Measurements from ENCODE around the gene TRPM6. TPM values are rescaled to one million over a fixed set of nuclear protein-coding genes. Genes with fewer than 3 reads are reported as not detected.
A peak's percentile ranks its signal among the peaks of the same experiment; 100 is the strongest.
"Not testable (repeated sequence)": the region's sequence is repeated elsewhere in the genome, so short reads cannot be mapped to it uniquely, and the experiment has no call there.

TRPM6 gene
- total RNA-seq, 8 experiments from 2014 or later, result 0.05 to 1.7 (median 0.43) TPM

DNA sequence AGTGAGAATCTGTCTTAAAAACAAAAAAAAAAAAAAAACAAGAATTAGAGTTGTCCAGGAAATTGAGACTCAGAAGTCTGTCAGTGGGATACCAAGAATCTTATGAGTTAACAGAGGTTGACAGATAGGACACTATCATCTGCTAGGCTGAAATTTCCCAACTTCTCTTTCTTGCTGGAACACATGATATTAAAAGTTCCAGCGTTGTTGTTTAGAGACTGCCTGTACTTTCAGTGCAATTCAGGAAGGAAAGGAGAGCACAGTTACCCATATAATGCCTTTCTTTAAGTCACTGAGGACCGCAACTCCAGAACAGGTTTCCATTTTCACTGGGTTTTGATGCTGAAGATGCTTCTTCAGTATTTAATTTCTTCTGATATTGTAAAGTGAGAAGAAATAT is 13.5 kb downstream of the TRPM6 start:
- no peak for ATAC-seq (replicated peaks in 6 of 8)
- H3K4me1 ChIP-seq (replicated peaks in 1 of 2), result no peaks in the 10 kb centered on the region
- H3K27ac ChIP-seq, result no peak overlapping the region
- no peak overlapping the region for H3K4me3 ChIP-seq
- WGBS, 10 experiments, result 28 to 95% (median 74%) methylated on average over 1 to 2 of the region's 2 CpGs
- in situ Hi-C loops (cut with MboI; ENCODE audit: low pct_unique_long_range_greater_than_20kb in 2 of 9, low sequenced_read_pairs in 9 of 9, unreplicated experiment in 9 of 9), result no loop called here

DNA sequence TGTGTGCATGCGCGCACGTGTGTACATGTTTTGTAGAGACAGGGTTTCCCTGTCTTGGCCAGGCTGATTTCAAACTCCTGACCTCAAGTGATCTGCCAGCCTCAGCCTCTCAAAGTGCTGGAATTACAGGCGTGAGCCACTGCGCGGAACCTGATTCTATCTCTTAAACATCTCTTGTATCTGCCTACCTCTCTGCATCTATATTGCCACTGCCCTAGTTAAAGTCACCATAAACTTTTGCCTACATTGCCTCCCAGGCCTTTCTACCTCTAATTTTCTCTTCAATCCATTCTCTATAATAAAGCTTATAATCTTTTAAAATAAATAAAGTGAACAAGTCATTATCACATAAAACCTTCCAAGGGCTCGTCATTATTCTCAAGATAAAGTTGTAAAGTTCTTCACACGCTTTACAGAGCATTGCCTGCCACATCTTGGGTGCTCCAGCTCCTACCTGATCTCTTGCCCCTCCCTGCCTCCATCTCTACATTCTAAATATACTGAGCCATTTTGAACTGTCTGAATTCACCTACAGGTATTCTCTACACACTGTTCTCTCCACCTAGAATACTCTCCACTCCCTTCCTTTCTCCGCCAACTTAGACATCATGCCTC is 15.0 kb downstream of the TRPM6 start:
- Histone ChIP-seq H3K4me3 (no peak overlapping the region), H3K27ac (no peak overlapping the region), H3K4me1 (replicated peaks in 1 of 2) (no peaks in the 10 kb centered on the region)
- WGBS, 10 experiments, result 12 to 92% (median 84%) methylated on average over 3 to 7 of the region's 9 CpGs; no CpG with 5 or more reads in 3 of the 10 experiments
- in situ Hi-C loops (cut with MboI; ENCODE audit: low pct_unique_long_range_greater_than_20kb in 2 of 9, low sequenced_read_pairs in 9 of 9, unreplicated experiment in 9 of 9), result no loop called here
- no peak for ATAC-seq (replicated peaks in 6 of 8)

DNA sequence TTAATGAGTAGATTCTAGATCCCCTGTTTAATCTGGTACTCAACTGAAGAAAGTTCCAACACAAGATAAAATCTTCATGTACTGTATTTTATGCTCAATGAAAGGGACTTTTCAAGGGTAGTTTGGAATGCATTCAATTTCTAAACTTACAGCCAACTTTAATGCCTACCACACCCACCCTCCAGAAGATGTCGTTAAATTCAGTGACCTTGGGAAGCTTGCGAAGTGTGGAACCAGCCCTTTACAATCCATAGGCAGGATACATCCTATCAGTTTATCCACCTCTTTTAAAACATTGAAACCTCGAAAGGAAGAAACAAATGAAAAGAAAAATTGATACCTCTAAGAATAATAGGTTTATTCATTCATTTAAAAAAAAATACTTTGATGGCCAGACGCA is 20.2 kb downstream of the TRPM6 start:
- Histone ChIP-seq H3K4me1 (replicated peaks in 1 of 2) (no peaks in the 10 kb centered on the region), H3K27ac (no peak overlapping the region), H3K4me3 (no peak overlapping the region)
- in situ Hi-C loops (cut with MboI; ENCODE audit: low pct_unique_long_range_greater_than_20kb in 2 of 9, low sequenced_read_pairs in 9 of 9, unreplicated experiment in 9 of 9), result no loop called here
- 8 to 100% (median 82%) methylated on average over 1 to 4 of the region's 4 CpGs; no CpG with 5 or more reads in 1 of the 10 experiments for whole genome bisulfite sequencing, 10 experiments
- ATAC-seq (replicated peaks in 6 of 8), result no peak

DNA sequence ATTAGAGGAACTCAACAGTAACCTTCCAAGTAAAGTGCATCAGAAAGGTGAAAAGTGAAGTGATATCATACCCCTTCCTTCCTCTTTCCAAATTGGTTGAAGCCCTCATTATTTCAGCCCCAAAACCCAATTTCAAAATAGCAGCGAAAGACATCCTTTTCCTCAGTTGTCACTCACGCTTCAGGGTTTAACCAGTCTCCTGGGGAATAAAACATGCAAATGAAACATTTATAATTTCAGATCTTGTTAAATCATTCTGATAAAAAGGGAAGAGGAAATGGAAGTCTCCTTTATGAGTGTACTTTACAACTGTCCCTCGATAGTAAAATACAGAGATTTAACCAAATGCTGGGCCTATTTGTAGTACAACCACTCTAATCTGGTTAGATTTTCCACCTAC is 22.5 kb downstream of the TRPM6 start:
- H3K4me1 ChIP-seq (replicated peaks in 1 of 2), result no peaks in the 10 kb centered on the region
- WGBS, 10 experiments, result 27 to 100% (median 83%) methylated on average over 2 to 3 of the region's 3 CpGs; no CpG with 5 or more reads in 1 of the 10 experiments
- no peak for ATAC-seq (replicated peaks in 6 of 8)
- H3K27ac ChIP-seq, result no peak overlapping the region
- in situ Hi-C loops (cut with MboI; ENCODE audit: low pct_unique_long_range_greater_than_20kb in 2 of 9, low sequenced_read_pairs in 9 of 9, unreplicated experiment in 9 of 9), result no loop called here
- no peak overlapping the region for H3K4me3 ChIP-seq

DNA sequence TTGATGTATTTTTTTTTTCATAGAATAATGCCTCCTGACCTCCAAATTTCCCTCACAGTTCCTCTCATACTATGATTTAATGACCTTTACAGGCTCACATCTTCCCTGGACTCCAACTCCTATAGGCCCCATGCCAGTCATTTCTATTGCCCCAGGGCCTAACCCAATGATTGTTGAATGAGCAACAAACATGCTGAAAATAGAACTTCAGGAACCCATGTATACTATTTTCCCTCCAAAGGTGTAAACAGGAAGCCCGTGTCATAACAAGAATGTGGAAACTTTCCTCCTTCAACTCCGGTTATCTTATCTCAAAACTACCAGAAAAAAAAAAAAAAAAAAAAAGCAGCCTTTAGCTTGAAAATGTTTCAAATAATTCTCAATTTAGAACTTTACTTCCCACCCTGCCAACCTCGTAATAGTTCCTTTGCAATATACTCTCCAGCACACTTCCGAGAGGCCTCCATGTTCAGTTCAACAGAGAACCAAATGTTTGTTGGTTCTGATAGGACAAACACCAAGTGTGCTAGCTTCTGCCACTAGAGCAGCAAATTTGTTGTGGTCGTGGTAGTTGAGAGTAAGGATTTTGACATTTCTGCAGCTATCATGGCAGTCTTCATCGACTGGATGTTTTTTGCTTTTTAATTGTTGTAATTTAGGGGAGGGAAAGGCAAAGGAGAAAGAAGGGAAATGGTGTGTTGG is 25.8 kb downstream of the TRPM6 start:
- Histone ChIP-seq H3K4me1 (replicated peaks in 1 of 2) (no peaks in the 10 kb centered on the region), H3K27ac (no peak overlapping the region), H3K4me3 (no peak overlapping the region)
- 20 to 94% (median 74%) methylated on average over 1 to 6 of the region's 6 CpGs; no CpG with 5 or more reads in 2 of the 10 experiments for WGBS, 10 experiments
- ATAC-seq (replicated peaks in 6 of 8), result no peak
- in situ Hi-C loops (cut with MboI; ENCODE audit: low pct_unique_long_range_greater_than_20kb in 2 of 9, low sequenced_read_pairs in 9 of 9, unreplicated experiment in 9 of 9), result no loop called here

DNA sequence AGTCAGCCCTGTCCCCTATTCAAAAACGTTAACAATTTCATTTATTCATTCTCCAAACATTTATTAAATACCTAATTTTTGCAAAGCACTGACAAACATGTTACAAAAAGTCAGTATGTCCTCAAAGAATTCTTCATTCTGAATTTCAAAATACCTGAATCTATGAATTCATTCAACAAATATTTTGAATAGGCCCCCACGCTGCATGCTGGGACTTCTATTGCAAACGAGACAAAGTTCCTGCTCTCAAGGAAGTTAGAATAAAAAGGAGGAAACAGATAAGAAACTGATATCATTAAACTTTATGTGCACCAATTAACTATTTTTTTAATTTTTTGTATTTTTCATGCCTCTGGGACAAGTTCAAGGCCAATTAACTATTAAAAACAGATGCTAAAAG is 26.6 kb downstream of the TRPM6 start:
- WGBS, 10 experiments, result 27 to 89% (median 75%) methylated on average over 1 to 3 of the region's 3 CpGs
- no peak overlapping the region for H3K27ac ChIP-seq
- in situ Hi-C loops (cut with MboI; ENCODE audit: low pct_unique_long_range_greater_than_20kb in 2 of 9, low sequenced_read_pairs in 9 of 9, unreplicated experiment in 9 of 9), result no loop called here

DNA sequence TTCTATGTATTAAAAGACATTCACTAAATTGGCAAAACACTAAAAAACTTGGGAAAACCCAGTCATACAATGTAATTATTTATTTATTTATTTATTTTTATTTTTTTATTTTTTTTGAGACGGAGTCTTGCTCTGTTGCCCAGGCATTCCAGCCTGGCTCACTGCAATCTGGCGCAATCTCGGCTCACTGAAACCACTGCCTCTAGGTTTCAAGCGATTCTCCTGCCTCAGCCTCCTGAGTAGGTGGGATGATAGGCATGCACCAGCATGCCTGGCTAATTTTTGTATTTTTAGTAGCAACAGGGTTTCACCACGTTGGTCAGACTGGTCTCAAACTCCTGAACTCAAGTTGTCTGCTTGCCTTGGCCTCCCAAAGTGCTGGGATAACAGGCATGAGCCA is 27.5 kb downstream of the TRPM6 start:
- ATAC-seq (replicated peaks in 6 of 8); in situ Hi-C loops (cut with MboI; ENCODE audit: low pct_unique_long_range_greater_than_20kb in 2 of 9, low sequenced_read_pairs in 9 of 9, unreplicated experiment in 9 of 9); H3K4me3 ChIP-seq; H3K27ac ChIP-seq; H3K4me1 ChIP-seq (replicated peaks in 1 of 2): not testable (repeated sequence)
- 50 to 100% (median 83%) methylated on average over 2 to 5 of the region's 5 CpGs; no CpG with 5 or more reads in 1 of the 10 experiments for WGBS, 10 experiments

More for the DNA sequence above, 26.6 kb downstream of the TRPM6 start:
- no peak for ATAC-seq (replicated peaks in 6 of 8)
- no peaks in the 10 kb centered on the region for H3K4me1 ChIP-seq (replicated peaks in 1 of 2)
- no peak overlapping the region for H3K4me3 ChIP-seq

DNA sequence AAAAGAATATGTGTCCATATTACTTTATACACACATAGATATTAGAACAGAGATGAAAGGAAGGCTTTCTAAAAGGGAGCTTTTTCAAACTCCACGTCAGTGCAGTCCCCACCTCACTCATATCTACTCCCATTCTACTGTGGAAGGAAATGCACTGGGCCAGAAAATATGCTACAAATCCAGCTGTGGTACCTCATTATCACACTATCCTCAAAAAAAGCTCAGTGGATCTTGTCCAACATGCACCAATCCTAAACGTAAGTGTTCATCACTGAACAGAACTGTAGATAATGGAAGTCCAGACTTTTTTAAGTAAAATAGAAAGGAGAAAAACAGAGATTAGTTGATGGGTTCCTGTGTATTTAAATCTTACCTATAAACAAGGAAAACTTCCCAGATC is 27.9 kb downstream of the TRPM6 start:
- in situ Hi-C loops (cut with MboI; ENCODE audit: low pct_unique_long_range_greater_than_20kb in 2 of 9, low sequenced_read_pairs in 9 of 9, unreplicated experiment in 9 of 9), result no loop called here
- Histone ChIP-seq H3K27ac (no peak overlapping the region), H3K4me1 (replicated peaks in 1 of 2) (no peaks in the 10 kb centered on the region), H3K4me3 (no peak overlapping the region)
- 11 to 100% (median 84%) methylated on average over 1 to 2 of the region's 2 CpGs; no CpG with 5 or more reads in 2 of the 10 experiments for WGBS, 10 experiments
- no peak for ATAC-seq (replicated peaks in 6 of 8)

DNA sequence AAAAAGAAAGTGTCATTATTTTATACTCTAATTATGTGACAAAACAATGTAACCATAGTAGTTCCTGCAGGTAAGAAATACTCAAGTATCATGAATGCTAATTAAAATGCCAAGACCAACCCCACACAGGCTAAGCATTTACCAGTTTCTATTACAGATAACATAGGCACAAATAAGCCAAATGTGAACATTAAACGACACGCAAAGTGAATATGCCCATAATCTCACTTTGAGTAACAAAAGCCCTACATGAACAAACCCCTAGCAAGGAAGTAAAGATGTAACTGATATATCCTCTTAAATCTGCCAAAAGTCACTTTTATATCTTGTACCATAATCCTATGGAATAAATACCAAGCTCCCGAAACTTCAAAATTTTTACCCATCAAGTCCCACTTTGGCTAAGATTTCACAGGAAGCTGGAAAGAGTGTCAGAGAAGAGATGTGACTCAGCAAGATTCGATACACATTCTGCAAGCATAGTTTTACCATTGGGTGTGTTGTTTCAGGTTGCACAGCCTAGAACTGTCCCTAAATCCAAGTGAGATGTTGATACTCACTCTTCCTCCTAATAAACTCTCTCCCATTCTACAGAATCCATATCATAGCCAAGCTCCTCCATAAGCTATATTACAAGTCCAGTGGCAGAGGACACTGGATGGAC is 28.8 kb downstream of the TRPM6 start:
- ATAC-seq (replicated peaks in 6 of 8), result no peak
- in situ Hi-C loops (cut with MboI; ENCODE audit: low pct_unique_long_range_greater_than_20kb in 2 of 9, low sequenced_read_pairs in 9 of 9, unreplicated experiment in 9 of 9), result no loop called here
- H3K4me3 ChIP-seq, result no peak overlapping the region
- no peaks in the 10 kb centered on the region for H3K4me1 ChIP-seq (replicated peaks in 1 of 2)
- WGBS, 10 experiments, result 60 to 100% (median 92%) methylated on average over 1 to 4 of the region's 4 CpGs
- no peak overlapping the region for H3K27ac ChIP-seq

DNA sequence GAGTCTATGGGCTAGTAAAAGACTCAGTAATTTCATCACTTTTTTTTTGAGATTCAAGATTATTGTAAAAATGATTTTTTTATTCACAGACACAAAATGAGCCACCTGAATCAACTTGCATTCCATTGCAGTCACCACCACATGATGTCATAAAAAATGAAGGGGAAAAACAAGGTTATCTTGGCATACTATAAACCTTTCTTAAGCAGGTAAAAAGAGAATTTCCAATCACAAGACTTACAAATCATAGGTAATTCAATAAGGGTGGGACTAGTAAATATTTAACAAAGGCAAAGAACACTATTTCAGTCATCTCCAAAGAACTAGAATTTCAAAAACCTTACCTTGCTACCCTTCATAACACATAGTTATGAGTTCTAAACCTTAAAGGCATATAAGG is 30.7 kb downstream of the TRPM6 start:
- in situ Hi-C loops (cut with MboI; ENCODE audit: low pct_unique_long_range_greater_than_20kb in 2 of 9, low sequenced_read_pairs in 9 of 9, unreplicated experiment in 9 of 9), result no loop called here
- no peak overlapping the region for H3K4me3 ChIP-seq
- H3K27ac ChIP-seq, result no peak overlapping the region
- no peaks in the 10 kb centered on the region for H3K4me1 ChIP-seq (replicated peaks in 1 of 2)
- ATAC-seq (replicated peaks in 6 of 8), result no peak

DNA sequence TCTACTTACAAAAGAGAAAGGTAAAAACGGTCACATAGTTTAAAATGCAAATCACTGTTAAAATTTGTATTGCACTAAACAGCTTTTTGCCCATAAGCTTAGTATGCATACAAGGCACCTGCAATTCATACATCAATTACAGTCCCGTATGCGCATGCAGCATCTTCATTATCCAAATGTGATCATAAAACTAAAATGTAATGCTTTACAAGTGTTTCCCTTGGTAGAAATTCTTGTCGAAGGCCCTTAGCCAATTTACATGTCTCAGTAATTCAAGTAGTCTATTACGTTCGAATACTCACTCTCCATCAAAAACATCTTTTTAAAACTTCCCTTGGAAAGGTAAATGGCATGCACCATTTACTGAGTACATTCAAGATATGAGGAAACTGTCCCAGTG is 32.6 kb downstream of the TRPM6 start:
- no peak overlapping the region for H3K4me3 ChIP-seq
- peak in 3 of 8 experiments; percentile 21 to 95 (median 38) for ATAC-seq (replicated peaks in 6 of 8)
- in situ Hi-C loops (cut with MboI; ENCODE audit: low pct_unique_long_range_greater_than_20kb in 2 of 9, low sequenced_read_pairs in 9 of 9, unreplicated experiment in 9 of 9), result no loop called here
- H3K4me1 ChIP-seq (replicated peaks in 1 of 2), result no peaks in the 10 kb centered on the region
- no peak overlapping the region for H3K27ac ChIP-seq
- WGBS, 10 experiments, result 15 to 87% (median 61%) methylated on average over 3 to 6 of the region's 6 CpGs

DNA sequence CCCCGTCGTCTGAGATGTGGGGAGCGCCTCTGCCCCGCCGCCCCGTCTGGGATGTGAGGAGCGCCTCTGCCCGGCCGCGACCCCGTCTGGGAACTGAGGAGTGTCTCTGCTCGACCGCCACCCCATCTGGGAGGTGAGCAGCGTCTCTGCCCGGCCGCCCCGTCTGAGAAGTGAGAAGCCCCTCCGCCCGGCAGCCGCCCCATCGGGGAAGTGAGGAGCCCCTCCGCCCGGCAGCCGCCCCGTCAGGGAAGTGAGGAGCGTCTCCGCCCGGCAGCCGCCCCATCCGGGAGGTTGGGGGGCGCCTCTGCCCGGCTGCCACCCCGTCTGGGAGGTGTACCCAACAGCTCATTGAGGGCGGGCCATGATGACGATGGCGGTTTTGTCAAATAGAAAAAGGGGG is 34.7 kb downstream of the TRPM6 start:
- ATAC-seq (replicated peaks in 6 of 8); H3K4me3 ChIP-seq; H3K4me1 ChIP-seq (replicated peaks in 1 of 2); in situ Hi-C loops (cut with MboI; ENCODE audit: low pct_unique_long_range_greater_than_20kb in 2 of 9, low sequenced_read_pairs in 9 of 9, unreplicated experiment in 9 of 9); H3K27ac ChIP-seq: not testable (repeated sequence)
- 100% methylated on average over 1 of the region's 36 CpGs; no CpG with 5 or more reads in 9 of the 10 experiments for WGBS, 10 experiments

DNA sequence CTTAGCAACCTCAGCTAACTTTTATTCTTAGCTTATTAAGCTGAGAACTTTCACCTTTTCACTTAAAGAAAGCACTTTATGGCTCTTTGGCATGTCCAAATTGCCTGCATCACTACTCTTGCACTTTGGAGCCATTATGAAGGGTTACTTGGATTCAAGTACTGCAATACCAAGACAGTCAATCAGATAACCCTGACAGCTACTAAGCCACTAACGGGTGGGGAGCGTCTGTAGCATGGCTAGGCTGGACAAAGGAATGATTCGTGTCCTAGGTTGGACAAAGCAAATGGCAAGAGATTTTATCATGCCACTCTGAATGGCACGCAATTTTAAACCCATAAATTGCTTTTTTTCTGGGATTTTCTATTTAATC is 39.6 kb downstream of the TRPM6 start:
- in situ Hi-C loops (cut with MboI; ENCODE audit: low pct_unique_long_range_greater_than_20kb in 2 of 9, low sequenced_read_pairs in 9 of 9, unreplicated experiment in 9 of 9), result no loop called here
- Histone ChIP-seq H3K27ac (no peak overlapping the region), H3K4me3 (no peak overlapping the region), H3K4me1 (replicated peaks in 1 of 2) (no peaks in the 10 kb centered on the region)
- no peak for ATAC-seq (replicated peaks in 6 of 8)
- WGBS, 10 experiments, result 20 to 84% (median 48%) methylated on average over 1 to 4 of the region's 4 CpGs; no CpG with 5 or more reads in 2 of the 10 experiments
